GM19238 (cell line): Measurements from ENCODE around the gene DENND5B.
"Not testable (repeated sequence)": the region's sequence is repeated elsewhere in the genome, so short reads cannot be mapped to it uniquely, and the experiment has no call there.

Source experiments
- DNase-seq: peaks from one replicate; pipeline ENCODE4 v3.0.0; 2011; ENCODE audit warnings: low spot score; ENCODE audit not compliant: insufficient read length

DENND5B gene

DNA sequence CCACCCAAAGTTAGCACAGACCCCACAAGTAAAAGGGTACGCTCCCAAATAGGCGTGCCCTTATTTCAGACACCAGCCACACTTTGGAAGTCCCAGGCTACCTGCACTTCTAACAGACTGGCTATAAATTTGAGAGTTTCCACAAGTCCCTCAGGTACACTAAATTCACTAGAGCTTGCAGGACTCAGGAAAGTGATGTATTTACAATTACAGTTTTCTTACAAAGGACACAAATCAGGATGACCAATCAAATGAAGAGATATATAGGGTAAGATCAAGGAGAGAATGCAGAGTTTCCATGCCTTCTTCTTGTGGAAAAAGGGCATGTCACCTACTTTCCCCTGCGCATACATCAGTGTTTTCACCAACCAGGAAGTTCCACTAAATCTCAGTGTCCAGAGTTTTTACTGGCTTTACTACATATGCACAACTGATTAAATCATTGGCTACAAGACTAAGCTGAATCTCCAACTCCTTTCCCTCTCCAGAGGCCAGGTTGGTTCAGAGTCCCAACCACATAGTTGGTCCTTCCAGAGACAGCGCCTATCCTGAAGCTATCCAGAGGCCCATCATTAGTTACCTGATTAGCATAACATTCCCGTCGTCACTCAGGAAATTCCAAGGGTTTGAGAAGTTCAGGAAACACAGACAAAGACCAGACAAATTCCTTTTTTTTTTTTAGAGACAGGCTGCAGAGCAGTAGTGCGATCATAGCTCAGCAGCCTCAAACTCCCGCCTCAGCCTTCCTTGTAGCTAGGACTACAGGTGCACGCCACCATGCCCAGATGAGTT lies 84.2 kb downstream of the DENND5B start:
- no peak for DNase-seq

- DNase-seq, result no peak
These were observed 86.2 kb downstream of the DENND5B start for GRCh38 chr12:31504625-31505222.

- not testable (repeated sequence) for DNase-seq
These were observed 89.9 kb downstream of the DENND5B start for GRCh38 chr12:31501014-31501413.

DNA sequence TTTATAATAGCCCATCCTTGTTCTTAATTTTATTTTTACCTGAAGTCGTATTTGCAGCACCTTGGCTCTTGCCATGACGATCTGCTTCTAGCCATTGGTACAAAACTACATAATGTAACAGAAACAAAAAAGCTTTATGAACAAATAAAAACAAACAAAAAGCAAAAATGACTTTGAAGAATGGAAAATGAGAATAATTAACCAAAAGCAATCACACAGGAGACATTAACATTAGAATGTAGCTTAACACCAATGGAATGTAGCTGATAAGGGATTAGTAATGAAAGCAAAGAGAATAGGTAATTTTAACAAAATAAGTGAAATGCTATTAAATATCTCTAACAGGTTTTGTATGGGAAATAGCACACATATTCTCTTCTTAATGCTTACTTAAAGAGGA lies 91.4 kb downstream of the DENND5B start:
- DNase-seq, result no peak

DNA sequence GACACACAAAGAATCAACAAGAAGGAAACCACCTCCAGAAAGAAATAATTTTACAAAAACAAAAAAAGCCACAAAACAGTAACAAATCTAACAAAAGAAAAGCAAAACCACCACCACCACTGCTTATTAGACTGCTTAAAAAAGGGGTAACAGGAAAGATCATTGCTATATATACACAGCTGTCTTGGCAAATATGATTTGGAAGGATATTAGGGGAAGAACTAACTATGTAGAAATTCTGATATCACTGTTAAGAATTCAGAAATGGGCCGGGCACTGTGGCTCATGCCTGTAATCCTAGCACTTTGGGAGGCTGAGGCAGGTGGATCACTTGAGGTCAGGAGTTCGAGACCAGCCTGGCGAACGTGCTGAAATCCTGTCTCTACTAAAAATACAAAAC lies 92.5 kb downstream of the DENND5B start:
- no peak for DNase-seq

GRCh38 chr12:31496257-31496656 lies 94.7 kb downstream of the DENND5B start:
- DNase-seq, result no peak

- DNase-seq, result no peak
These were observed 96.5 kb downstream of the DENND5B start for GRCh38 chr12:31494455-31494854.

DNA sequence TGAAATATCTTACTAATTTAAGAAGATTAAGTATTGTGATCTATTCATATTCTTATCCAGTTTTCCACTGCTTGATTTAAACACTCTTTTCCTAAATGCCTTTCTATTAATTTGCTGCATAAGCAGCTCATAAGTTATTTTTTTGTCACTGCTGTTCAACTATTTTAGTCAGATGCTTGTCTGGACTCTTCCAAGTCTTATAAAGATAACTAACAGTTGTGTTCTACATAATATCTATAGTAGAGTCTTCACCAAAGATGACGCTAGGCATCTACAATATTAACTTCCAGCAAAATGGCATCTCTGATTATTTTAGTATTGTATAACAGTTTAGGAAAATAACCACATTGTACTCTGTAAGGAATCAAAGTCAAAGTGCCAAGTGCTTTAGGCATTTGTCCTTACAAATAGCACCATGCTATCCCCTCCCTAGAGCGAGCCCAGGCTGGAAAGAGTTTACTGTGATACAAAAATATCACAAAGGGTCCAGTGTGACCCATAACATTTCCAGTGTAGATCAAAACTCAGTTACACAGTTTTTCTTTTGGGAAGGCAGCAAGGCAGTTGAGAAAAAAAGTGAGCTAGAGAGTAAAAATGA lies 98.2 kb downstream of the DENND5B start:
- DNase-seq, result no peak

- no peak for DNase-seq
These were observed 98.9 kb downstream of the DENND5B start for GRCh38 chr12:31491841-31492598.

GRCh38 chr12:31491241-31491794 lies 99.6 kb downstream of the DENND5B start:
- DNase-seq, result no peak

DNA sequence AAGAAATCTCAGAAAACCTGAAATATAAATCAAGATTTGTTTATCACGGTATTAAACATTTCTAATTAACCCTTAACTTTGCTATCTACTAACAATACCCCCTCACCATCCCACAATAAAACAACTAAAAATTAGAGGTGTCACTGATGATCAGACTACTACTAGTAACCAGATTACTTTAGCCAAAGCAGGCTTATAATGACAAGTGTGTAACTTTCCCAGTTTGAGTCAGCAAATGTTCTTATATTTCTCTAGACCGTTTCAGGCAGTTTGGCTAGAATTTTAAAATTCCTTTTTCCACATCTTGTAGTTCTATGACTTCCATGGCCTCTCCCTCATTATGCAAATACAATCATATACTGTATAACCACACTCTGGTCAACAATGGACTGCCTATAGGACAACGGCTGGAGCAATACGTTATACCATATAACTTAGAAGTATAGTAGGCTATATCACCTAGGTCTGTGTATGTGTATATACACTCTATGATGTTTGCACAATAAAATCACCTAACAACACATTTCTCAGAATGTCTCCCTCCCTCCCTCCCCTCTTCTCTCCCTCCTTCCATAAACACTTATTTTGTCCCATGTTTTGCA lies 102.1 kb downstream of the DENND5B start:
- no peak for DNase-seq

GRCh38 chr12:31485571-31485970 lies 105.4 kb downstream of the DENND5B start:
- no peak for DNase-seq

GRCh38 chr12:31482816-31483215 lies 108.1 kb downstream of the DENND5B start:
- DNase-seq, result no peak

- DNase-seq, result no peak
These were observed 109.5 kb downstream of the DENND5B start for GRCh38 chr12:31481415-31481814.

DNA sequence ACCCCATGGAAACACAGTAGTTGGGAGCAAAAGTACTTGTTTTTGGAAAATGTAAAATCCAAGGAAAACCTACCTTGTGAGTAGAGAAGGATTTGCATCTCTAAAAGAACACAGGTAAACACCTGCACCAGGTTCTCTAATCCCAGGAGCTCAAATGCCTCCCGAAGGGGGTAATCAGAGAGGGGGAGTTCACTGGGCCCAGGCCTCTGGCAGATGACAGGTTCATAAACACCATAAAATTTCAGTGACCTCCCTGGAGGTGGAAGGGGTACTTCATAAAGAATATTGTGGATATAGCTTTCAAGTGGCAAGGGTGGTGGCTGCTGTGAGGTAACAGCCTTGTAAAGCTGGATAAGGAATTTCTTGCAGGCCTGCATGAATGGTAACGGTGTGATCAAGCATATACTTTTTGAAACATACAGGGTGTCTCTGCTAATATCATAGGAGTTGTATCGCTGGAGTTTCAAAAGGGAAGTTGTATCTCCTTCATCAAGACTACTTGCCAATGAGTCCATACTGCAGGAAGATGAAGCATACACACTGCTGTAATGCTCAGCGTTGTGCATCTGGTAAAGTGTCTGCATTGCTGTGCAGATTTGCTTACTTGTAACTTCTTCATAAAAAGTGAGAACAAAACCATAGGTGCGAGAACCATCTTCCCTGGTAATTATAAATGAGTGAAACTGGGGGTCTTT lies 111.3 kb downstream of the DENND5B start:
- DNase-seq, result no peak

DNA sequence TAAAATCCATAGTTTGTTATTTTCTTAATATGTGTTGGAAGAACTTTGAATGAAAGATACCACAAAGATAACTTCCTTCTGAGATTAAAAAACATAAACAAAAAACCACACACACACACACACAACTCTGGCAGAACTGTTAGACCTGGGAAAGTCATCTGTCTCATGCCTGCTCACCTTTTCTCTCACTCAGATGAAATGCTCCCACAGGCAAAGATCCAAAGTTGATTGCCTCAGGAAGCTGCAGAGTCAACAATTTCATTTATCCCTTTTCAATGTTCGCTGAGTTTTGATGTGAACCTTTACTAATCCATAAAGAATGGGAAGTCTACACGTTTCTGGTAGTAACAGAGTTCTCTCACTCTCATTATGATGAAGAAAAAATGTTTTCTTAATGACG lies 112.0 kb downstream of the DENND5B start:
- DNase-seq, result no peak

DNA sequence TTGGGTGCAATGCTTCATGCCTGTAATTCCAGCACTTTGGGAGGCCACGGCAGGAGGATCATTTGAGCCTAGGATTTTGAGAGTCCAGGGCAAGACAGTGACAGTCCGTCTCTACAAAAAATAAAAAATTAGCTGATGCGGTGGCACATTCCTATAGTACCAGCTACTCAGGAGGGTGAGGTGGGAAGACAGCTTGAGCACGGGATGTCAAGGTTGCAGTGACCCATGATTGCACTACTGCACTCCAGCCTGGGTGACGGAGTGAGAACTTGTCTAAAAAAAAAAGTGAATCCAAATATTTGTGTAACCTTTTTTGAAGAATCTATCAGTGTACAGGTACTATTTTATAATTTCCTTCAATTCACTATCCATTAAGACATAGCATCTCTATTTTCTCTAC lies 112.5 kb downstream of the DENND5B start:
- DNase-seq, result no peak

GRCh38 chr12:31477687-31478086 lies 113.2 kb downstream of the DENND5B start:
- no peak for DNase-seq

DNA sequence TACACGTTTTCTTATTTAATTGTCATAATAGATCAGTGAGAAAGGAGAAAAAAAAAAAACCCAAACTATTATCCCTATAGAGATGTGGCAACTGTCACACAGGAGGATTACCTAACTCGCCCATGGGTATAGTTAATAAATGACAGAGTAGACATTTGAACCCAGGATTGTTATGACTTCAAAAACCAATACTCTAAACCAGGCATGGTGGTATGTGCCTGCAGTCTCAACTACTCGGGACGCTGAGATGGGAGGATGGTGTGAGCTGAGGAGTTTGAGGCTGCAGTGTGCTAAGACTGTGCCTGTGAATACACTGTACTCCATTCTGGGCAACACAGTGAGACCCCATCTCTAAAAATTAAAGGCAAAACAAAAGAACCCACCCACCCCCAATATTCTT lies 114.5 kb downstream of the DENND5B start:
- no peak for DNase-seq

GRCh38 chr12:31475610-31476009 lies 115.3 kb downstream of the DENND5B start:
- DNase-seq, result not testable (repeated sequence)

DNA sequence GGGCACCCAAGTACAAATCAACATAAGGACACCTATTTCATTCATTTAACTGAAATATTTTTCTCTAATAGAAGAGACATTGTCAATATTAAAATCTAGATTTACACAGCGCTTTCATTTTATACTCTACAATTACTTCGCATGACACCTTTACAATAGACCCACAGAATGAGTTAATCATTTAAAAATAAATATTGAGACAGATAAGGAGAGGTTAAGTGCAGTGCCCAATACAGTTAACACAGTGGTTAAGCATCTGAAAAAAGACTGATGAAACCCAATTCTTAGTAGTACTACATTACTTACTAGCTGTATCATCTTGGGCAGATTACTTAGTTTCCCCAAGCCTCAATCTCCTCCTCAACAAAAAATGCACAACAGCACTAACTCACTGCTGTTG lies 116.2 kb downstream of the DENND5B start:
- no peak for DNase-seq
